ENCODE measurements around the gene HOXC6.

The HOXC6 gene

DNA sequence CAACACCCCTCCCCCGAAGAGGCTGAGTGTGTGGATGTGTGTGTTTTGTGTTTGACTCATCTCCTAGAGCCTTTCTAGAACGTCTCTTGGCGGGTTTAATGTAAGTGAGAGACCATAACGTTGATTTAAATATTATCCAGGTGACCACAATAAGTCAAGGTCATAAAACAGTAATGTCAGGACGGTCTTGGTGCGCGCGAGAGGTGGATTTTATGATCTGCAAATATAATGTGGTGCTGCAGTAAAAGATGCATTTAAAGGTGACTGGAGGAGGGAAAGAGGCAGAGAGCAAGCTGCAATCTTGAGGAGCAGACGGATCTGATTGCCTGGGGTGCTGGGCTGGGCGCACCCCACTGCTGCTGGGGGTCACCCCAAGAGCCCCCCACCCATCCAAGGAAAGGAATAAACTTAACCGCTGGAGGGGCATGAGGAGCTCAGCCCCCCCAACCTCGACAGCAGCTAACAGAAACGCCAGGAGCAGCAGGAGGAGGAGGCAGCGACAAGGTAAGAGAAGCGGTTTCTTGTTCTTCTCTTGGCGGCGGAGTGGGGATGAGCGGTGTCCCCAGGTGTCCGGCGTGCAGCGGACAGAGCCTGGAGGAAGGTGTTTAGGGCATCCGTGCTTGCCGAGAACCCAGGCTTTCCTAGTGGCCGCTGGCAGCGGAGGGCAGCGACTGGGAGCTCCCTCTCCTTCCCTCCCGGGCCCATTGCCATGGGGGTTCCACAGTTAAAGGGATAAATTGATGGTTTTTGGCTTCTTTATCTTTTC is 37.7 kb upstream of the HOXC6 start:
- DNase-seq, result no peak

DNA sequence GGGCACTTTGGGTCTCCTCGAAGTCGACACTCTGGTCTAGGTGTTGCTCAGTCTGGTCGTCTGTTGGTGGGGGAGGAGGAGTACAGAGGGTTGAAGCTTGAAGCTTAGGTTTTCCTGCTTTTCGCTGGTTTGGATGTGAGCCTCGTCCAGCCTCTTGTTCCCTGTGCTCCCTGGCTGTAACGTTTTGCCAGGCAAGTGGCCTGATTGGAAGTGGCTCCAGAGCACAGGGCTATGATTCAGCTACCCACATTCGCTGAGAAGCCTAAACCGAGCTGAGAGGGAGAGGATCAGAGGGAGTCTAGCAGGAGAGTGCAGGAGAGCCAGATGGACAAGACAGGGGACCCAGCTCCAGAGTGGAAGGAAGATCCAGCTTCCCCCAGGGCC is 37.2 kb upstream of the HOXC6 start:
- DNase-seq, result no peak

DNA sequence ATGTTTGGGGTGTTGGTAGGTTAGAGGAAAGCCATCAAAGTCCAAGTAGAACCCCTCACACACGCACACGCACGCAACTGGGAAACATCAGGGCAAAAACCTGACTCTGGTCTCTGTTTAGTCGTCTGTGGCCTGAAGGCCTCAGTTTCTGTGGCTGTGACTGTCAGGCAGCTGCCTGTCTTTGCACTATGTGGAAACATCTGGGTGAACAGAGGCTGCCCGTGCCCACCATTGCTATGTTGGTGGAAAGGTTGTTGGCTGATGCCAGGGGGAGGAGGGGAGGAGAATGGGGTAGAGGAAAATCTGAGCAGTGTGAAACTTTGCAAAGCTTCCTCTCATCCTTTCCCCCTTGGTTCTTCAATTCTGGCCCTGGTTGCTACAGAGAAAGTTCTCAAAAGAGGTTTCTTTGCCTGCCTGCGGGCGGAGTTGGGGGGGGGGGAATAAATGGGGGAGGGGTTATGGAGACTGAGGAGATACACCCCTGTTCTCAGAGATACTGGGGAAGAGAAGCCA is 35.8 kb upstream of the HOXC6 start:
- no peak for DNase-seq

DNA sequence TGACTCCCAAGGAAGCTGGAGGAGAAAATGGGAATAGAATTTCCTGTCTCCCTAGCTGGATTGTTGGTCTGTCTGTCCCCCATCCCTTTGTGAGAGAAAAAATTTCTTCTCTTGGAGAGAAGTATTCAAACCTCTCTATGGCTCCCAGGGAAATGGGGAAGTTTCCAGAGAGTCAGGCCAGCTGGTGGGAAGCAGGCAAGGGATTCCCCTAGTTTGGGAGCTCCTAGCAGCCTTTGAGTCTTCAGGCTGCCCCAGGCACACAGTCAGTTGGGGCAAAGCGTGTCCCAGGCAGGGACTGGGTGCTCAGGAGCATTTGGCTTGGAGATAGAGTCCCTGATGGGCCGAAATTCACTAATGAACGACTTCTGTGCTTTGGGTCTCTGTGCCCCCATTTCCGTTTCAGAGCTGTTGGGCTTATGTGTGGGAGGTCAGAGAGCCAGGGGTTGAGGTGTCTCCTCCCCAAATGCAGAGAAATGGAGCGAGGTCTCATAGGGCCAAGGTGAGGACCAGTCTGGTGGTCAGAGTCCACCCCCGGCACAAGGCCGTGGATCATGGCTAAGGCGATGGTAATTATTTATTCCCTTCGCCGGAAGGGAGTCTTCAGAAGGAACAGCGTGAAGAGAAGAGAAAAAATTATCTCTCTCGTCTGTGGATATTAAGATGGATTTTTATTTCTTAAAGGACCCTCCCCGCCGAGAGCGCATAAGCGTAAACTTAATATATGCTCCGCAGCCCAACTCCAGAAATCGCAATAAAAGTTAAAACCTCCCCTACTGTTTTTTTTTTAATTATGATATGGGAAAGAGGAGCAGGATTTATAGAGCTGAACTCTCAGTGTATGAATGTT is 34.9 kb upstream of the HOXC6 start:
- DNase-seq, result no peak

DNA sequence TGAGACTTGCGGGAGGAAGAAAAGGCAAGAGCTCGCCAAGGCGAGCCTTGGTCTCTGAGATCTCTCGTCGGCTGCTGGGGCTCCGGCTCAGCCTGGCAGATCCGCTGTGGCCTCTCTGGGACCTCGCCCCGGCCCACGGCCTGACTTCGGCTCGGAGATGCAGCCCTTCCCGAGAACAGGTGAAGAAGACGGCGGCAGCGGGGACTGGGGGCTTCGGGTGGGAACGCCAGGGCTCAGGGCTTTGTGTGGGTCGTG is 34.3 kb upstream of the HOXC6 start:
- DNase-seq, result no peak

DNA sequence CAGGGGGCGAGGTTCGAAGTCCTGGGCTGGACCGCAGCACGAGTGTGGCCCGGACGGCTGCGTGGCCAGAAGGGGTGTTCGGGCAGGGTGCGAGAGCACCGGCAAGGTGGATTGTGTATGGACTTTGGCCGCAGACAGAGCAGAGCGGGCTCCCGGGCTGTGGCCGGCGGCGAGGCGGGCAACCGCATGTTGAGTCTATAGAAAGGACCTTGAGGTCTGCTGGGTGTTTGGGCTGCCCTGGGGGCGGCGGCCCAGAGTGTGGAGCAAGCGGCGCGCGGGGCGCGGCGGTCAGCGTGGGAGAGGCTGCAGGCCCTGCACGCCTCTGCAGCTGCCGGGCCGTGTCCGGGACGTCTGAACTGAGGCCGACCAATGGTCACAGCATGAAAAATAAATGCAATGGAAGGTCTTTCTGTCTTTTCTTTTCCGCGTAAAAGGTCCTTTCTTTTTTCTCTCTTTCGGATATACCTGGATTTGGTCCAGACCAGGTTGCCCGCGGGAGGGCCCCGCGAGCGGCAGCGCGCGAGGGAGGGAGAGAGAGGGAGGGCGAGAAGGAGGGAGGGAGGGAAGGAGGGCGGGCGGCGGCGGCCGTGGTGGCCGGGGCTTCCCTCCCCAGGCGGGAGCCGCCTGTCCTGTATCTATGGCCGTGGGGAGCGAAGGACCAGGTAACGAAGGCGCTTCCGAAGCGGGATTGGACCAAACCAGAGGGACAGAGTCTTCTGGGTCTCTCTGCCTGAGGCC is 33.8 kb upstream of the HOXC6 start:
- no peak for DNase-seq

DNA sequence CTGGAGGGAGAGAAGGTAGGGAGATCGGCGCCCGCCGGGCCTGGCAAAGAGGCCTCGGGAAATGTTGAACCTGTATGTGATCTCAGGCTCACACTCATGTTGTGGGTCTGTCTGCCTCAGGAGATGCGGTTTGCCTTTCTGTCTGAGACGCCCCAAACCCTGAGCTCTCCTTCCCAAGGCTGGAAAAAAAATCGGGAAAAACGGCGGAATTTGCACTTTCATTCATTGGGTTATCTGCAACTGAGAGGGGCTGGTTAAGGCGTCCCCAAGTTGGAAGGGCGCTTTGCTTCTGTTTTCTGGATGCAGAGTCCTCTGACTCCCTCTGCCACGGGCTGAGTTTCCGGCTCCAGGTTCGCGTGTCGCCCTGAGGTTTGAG is 33.2 kb upstream of the HOXC6 start:
- DNase-seq, result no peak

DNA sequence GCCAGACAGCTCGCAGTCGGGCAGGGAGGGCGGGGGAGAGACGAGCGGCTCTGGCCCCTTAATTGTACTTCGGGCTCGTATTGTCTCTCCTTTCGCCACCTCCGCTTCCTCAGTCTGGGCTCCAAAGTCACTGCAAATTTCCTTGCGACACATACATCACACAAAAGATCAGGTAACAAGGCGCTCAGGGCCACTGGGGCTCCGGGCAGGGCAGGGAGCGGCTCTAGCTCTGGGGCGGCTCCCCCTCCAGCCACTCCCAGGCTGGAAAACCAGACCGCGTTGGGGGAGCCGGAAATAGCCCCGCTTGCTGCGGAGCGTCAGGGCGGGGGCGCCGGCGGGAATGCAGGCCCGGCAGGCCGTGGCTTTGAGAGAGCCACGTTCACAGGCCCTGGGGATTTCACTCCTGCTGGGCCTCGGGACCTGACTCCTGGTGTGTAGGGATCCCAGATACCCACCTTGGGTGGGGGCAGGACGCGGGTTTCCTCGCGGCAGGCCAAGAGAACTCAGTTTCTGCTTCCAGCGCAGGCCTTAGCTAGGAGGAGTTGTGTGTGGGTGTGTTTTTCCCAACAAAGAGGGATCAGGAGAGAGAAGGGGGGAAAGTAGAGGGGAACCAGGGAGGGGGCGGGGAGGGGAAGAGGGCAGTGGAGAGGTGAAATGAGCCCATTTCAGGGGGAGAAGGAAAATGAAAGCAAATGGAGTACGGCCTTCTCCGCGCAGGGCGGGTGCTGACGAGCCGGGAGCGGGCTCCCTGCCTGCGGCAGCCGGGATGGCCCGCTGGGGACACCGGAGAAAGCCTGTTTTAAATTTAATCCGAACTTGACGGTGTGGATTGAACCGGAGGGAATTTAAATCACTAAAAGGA is 32.6 kb upstream of the HOXC6 start:
- DNase-seq, result peak; percentile 20

DNA sequence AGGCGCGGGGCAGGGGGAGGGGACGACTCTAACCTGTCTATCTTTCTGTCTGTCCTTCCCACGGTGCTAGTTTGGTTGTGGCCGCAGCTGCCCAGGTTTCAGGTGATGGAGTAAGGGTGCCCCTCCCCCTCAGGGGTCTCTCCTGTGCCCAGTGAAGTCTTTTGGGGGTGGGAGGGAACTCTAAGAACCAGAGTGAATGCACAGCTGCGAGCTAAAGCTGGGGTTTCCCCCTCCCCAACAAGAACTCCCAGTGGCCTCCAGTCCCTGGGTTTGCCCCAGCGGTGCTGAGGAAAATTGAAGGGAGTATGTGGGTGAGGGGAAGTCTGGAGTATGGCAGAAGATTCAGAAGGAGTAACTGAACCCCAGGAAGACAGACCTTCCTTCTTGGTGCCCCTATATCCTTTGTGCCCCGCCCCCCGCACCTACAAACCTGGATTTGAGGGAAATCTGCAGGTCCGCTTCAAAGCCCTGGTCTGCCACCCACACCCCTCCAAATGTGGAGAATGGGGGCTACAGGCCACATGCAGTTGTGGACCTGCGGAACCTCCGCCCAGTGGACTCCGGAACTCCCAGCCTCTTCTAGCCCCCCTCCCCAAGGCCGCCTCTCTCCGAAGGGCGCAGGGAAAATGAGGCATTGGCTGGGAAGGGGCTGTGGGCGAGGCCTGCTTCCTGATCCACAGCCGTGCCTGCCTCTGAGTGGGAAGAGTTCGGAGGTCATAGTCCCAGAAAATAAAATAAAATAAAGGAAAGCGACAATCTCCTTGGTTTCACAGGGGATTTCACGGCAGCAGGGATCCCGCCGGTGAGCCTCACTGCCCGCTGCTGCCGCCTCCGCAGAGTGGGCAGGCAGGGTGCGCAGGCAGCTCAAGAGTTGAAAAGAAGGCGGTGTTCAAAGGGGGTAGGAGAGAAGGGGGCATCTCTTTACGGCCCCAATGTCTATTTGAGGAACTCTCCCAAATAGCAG is 31.7 kb upstream of the HOXC6 start:
- no peak for DNase-seq

DNA sequence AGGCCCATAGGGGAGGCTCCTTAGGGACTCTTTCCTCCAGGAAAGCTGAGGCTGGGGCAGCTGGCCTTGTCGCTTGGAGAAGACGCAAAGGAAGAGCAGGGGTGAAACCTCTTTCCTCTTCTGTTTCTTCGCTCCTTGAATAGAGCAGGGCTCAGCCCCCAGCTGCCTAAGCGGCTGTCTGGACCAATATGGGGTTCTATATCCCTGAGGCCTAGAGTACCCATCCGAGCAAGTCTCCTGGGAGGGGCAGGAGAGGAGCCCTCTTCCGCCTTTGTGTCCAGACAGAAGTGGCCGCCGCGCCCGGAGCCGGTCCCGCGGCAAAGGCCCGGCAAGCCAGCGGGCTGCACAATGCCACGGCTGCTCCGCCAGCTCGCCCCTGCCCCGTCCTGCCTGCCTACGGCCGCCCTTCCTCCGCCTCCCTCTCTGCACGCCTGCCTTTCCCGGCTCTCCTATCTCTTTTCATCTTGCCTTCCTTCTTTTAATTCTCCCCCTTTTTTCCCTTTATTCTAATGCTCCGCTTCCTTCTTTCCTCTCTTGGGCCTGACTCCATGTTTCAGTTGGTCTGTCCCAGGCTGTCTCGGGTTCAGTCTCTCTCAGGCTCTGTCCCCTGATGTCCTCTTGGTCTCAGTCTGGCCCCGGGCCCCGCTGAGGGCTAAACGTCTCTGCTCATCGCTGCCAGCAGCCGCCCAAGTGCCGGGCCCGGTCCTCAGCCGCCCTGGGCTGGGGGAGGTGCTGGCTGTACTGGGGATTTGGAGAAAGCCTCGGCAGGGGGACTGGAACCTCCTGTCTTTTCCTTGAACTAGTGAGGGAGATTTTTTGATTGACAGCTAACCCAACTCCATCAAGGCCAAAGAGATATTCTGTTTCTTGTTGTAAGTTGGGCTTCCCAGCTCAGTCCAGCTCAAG is 30.8 kb upstream of the HOXC6 start:
- no peak for DNase-seq

DNA sequence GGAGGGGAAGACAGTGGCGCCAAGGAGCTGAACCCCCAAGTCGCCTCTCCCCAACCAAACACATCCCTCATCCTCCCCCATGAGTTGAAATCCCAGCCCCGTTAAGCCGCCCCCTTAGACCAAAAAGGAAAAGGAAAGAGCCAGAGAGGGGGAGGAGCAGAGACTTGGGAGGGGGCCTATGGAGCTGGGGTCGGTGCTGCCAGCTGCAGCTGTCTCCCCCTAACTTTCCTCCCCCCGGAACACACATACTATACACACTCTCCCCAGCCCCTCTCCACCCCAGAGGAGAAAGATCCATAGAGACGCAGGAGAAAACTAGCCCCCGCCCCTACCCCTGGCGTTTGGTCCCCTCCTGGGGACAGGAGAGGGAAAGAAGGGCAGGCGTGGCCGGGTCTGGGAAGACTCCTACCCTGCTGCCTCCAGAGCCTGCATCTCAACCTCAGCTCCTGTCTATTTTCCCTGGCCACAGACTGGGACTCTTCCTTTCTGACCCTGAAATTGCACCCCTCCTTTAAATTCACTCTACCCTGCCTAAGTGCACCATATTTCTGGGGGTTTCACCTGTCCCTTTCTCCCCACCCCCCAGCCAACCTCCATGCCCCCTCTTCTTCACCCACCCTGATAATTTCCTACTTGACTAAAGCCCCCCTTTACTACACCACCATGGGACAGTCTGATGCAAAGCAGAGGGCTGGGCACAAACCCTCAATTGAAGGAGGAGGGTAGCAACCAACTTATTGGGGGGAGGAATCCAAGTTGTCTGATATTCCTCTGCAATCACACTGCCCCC is 29.9 kb upstream of the HOXC6 start:
- DNase-seq, result no peak

DNA sequence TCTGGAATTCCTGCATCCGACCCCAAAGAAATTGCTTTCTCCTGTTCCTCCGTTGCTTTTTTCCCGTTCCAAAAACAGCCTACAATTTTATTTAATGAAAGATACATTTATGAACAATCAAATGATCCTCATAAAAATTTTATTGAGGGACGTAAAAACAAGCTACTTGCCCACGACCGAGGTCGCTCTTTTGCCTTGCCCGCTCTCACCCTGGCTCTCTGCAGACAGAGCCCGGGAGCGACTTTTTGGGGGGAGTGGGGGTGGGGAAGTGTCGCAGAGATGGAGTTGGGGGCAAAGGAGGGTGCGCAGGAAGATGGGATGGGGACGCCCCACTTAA is 29.4 kb upstream of the HOXC6 start:
- no peak for DNase-seq

DNA sequence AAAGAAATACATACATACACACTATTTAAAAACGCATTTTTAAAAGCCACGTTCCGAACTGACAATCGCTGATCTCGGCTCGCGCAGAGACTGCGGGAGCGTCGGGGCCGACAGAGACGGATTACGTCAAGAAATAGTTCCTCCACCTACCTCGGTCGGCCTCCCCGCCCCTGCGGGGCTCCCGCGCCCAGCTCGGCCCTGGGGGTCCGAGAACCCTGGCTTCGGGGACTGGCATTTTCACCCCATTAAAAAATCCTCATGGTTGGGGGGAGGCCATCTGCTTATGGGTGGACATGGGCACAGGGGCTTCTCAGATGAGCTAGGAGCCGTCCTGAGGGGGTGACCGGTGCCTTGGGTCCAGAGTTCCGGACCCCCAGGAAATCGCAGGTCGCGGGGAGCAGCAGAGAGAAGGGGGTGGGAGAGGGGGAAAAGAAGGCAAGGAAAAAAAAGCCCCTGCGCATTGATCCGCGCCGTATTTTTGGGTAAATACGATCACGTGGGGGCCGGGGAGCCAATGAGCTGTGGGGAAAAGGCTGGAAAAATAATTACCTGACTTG is 28.6 kb upstream of the HOXC6 start:
- DNase-seq, result no peak

DNA sequence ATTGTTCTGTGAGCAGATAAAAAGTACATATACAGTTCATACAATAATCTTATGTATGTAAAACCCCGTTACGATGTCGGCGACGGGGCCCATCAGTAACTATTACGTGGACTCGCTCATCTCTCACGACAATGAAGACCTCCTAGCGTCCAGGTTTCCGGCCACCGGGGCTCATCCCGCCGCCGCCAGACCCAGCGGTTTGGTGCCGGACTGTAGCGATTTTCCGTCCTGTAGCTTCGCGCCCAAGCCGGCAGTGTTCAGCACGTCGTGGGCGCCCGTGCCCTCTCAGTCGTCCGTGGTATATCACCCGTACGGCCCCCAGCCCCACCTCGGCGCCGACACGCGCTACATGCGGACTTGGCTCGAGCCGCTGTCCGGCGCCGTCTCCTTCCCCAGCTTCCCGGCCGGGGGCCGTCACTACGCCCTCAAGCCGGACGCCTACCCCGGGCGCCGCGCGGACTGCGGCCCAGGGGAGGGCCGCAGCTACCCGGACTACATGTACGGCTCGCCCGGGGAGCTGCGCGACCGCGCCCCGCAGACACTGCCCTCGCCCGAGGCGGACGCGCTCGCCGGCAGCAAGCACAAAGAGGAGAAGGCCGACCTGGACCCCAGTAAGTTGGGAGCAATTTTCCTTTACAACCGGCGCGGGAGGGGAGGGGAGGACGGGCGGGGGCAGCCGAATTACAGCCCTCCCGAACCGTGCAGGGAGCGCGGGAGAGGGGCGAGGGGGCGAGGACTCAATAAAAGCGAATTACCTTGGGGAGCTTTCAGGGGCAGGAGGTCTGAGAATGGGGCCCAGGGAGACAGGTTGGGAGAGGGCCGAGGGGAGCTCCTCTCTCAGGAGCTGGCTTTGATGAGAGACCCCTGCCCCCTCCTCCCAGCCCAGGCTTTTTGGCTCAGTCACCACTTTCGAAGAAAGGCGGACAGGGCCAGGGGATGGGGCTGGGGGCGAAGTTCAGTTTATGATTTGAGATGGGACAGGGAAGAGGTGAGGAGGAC is 27.8 kb upstream of the HOXC6 start, which contains the start of gene HOXC9:
HOXC9 (plus strand) TSS at position 46 of the 999 bp plus-strand sequence; CDS start at position 74, 28 bp downstream.
- DNase-seq, result no peak

DNA sequence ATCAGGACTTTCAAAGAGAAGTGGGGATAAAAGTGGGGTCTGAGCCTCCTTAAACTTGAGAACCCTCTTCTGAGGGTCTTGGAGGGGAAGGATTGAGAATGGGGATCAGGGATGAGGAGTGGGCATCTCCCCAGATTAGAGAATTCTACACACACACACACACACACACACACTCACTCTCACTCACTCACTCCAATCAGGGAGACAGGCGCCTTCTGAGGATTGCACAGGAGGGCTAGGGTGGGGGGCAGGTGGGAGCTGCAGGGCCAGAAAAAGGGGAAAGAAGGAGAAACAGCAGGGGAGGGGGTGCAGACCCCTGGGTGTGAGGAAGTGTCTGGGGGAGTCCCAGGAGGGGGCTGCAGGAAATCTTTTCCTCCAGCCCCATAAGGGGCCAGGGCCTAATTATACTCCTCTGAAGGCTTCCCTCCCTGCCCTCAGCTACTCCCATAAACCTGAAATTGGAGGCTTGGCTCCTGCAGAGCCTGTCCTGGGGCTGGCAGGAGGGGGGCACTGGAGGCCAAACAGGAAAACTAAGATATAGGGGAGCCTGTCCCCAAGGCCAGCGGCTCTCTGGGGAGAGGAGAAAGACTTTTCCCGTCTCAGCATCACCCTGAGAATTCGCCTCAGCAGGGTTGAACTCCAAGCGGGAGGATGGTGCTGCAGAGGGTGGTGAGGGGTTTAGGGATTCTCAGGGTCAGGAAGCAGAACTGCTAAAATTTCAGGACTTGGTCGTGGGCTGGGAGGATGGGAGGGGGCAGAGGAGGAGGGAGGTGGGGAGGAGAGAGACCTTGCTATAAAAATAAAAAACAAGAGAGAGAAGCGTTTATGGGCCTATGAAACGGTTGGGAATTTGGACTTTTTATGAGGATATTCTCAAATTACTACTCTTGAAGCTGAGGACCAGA is 26.7 kb upstream of the HOXC6 start:
- DNase-seq, result no peak

DNA sequence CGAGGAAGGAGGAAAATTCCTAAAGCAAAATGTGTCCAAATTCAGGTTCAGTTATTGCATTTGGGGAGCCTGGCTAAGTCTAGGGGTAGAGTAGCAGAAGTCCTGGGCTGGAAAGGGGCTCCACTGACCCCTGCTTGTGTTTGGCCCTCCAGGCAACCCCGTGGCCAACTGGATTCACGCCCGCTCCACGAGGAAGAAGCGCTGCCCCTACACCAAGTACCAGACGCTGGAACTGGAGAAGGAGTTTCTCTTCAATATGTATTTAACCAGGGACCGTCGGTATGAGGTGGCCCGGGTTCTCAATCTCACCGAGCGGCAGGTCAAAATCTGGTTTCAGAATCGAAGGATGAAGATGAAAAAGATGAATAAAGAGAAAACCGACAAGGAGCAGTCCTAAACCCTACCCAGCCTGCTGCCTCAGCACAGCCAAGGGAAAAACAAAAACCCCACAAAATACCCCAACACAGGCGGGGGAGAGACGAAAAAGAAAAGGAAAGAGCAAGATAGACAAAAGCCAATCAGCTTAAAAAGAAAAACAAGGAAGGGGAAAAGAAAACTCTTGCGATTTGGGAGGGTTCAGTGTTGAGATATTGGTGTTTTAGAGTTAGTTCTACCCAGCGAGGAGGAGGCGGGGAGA is 25.8 kb upstream of the HOXC6 start:
- DNase-seq, result no peak

Data from activated CD4-positive, alpha-beta T cell treated with anti-CD3 and anti-CD28 coated beads, Interleukin-2, Interleukin-6, amounts not matched to agents 100 ng/mL and 50 ng/mL, durations not matched to agents 16 hours and 8 hours (primary cell).